RWPE2 (cell line): ENCODE measurements around the gene YES1.

Source experiments
- ATAC-seq: fragments of 200-7000 bp; cut with Tn5 transposase; 3 replicates; pipeline ENCODE4 v1.9.1; 2021; ENCODE audit warnings: low read depth
- DNase-seq: peaks from one replicate; pipeline ENCODE4 v3.0.0-alpha.2; 2020; ENCODE audit warnings: low spot score
- H3K27ac ChIP-seq: fragments of 450-650 bp; 2 replicates; pipeline ENCODE4 v1.5.1; 2017; ENCODE audit warnings: mild to moderate bottlenecking; ENCODE audit not compliant: poor library complexity, severe bottlenecking
- H3K27me3 ChIP-seq: fragments of 250-450 bp; sonication (Bioruptor Pico); 2 replicates; pipeline ENCODE4 v1.5.1; 2021; ENCODE audit warnings: mild to moderate bottlenecking, moderate library complexity; ENCODE audit not compliant: insufficient read depth, poor library complexity, severe bottlenecking
- H3K36me3 ChIP-seq: fragments of 250-450 bp; sonication (Bioruptor Pico); 2 replicates; pipeline ENCODE4 v1.5.1; 2020; ENCODE audit warnings: low read depth, mild to moderate bottlenecking, moderate library complexity
- H3K4me1 ChIP-seq: fragments of 250-450 bp; sonication (Bioruptor Pico); 2 replicates; pipeline ENCODE4 v1.5.1; 2021; ENCODE audit warnings: mild to moderate bottlenecking, moderate library complexity; ENCODE audit not compliant: insufficient read depth, poor library complexity, severe bottlenecking
- H3K4me3 ChIP-seq: fragments of 250-450 bp; sonication (Bioruptor Pico); 2 replicates; pipeline ENCODE4 v1.5.1; 2021; ENCODE audit warnings: mild to moderate bottlenecking, moderate library complexity; ENCODE audit not compliant: severe bottlenecking
- H3K9me3 ChIP-seq: fragments of 250-450 bp; sonication (Bioruptor Pico); 2 replicates; pipeline ENCODE4 v1.5.1; 2021; ENCODE audit warnings: mild to moderate bottlenecking, moderate library complexity; ENCODE audit not compliant: severe bottlenecking
- CTCF ChIP-seq: fragments of 450-650 bp; IDR thresholded peaks from one replicate; pipeline ENCODE4 v1.5.1; 2017; ENCODE audit warnings: mild to moderate bottlenecking, moderate library complexity; ENCODE audit not compliant: poor library complexity, severe bottlenecking

Gene YES1

GRCh38 chr18:681985-682384 lies 130.1 kb downstream of the YES1 start:
- no peaks in the 10 kb centered on the region for H3K4me1 ChIP-seq
- no peak overlapping the region for H3K4me3 ChIP-seq
- no peak for TF ChIP-seq CTCF
- DNase-seq: no peak
- no peak overlapping the region for H3K27ac ChIP-seq
- no peaks in the 10 kb centered on the region for H3K9me3 ChIP-seq
- H3K36me3 ChIP-seq: peaks cover 51% of the 10 kb centered on the region
- no peak for ATAC-seq
- H3K27me3 ChIP-seq: no peaks in the 10 kb centered on the region

GRCh38 chr18:680392-680791 lies 131.7 kb downstream of the YES1 start:
- DNase-seq (no peak), ATAC-seq (no peak)
- Histone ChIP-seq H3K36me3 (peaks cover 52% of the 10 kb centered on the region), H3K9me3 (no peaks in the 10 kb centered on the region), H3K4me3 (no peak overlapping the region), H3K27me3 (no peaks in the 10 kb centered on the region), H3K4me1 (no peaks in the 10 kb centered on the region), H3K27ac (no peak overlapping the region)
- no peak for TF ChIP-seq CTCF

- Histone ChIP-seq H3K9me3 (no peaks in the 10 kb centered on the region), H3K27me3 (no peaks in the 10 kb centered on the region), H3K27ac (no peak overlapping the region), H3K4me3 (no peak overlapping the region), H3K4me1 (no peaks in the 10 kb centered on the region), H3K36me3 (peaks cover 54% of the 10 kb centered on the region)
- TF ChIP-seq CTCF: no peak
- ATAC-seq (no peak), DNase-seq (no peak)
Observed at GRCh38 chr18:679516-679915, 132.5 kb downstream of the YES1 start.

- H3K36me3 ChIP-seq: peaks cover 63% of the 10 kb centered on the region
- no peak overlapping the region for H3K4me3 ChIP-seq
- no peaks in the 10 kb centered on the region for H3K4me1 ChIP-seq
Observed at GRCh38 chr18:678482-679182, 133.4 kb downstream of the YES1 start.

More at GRCh38 chr18:678482-679182, 133.4 kb downstream of the YES1 start:
- ATAC-seq (no peak), DNase-seq (no peak)
- Histone ChIP-seq H3K27ac (no peak overlapping the region), H3K27me3 (no peaks in the 10 kb centered on the region), H3K9me3 (no peaks in the 10 kb centered on the region)
- TF ChIP-seq CTCF: no peak
